NT2/D1 (cell line): ENCODE measurements around the gene CCDC112.

ENCODE experiments used
- DNase-seq: peaks from one replicate; pipeline ENCODE4 v3.0.0-alpha.2; 2011; ENCODE audit warnings: low read depth, low spot score
- H3K27me3 ChIP-seq: 2 replicates; pipeline ENCODE4 v1.6.0; 2011; ENCODE audit warnings: mild to moderate bottlenecking; ENCODE audit not compliant: insufficient read length, insufficient read depth
- H3K36me3 ChIP-seq: 2 replicates; pipeline ENCODE4 v1.6.1; 2011; ENCODE audit warnings: mild to moderate bottlenecking, low read length, mixed read lengths; ENCODE audit not compliant: insufficient read depth, insufficient read length
- H3K4me1 ChIP-seq: 2 replicates; pipeline ENCODE4 v1.5.1; 2011; ENCODE audit not compliant: insufficient read depth, insufficient read length
- H3K4me3 ChIP-seq: 2 replicates; pipeline ENCODE4 v1.5.1; 2011; ENCODE audit warnings: low read depth; ENCODE audit not compliant: insufficient read length
- H3K9ac ChIP-seq: 2 replicates; pipeline ENCODE4 v1.6.0; 2011; ENCODE audit warnings: low read depth; ENCODE audit not compliant: insufficient read length
- H3K9me3 ChIP-seq: 2 replicates; pipeline ENCODE4 v1.5.1; 2011; ENCODE audit warnings: mild to moderate bottlenecking, low read length; ENCODE audit not compliant: insufficient read depth
- SUZ12 ChIP-seq: IDR thresholded peaks from 2 replicates; pipeline ENCODE4 v1.6.1; 2011; ENCODE audit not compliant: insufficient read length, insufficient read depth; ENCODE audit errors: extremely low read depth
- YY1 ChIP-seq: IDR thresholded peaks from 2 replicates; pipeline ENCODE4 v1.6.1; 2011; ENCODE audit not compliant: insufficient read length, insufficient read depth
- ZNF274 ChIP-seq: IDR thresholded peaks from 2 replicates; pipeline ENCODE4 v1.6.1; 2011; ENCODE audit warnings: mild to moderate bottlenecking, low read depth, low read length

Gene CCDC112, protein sequence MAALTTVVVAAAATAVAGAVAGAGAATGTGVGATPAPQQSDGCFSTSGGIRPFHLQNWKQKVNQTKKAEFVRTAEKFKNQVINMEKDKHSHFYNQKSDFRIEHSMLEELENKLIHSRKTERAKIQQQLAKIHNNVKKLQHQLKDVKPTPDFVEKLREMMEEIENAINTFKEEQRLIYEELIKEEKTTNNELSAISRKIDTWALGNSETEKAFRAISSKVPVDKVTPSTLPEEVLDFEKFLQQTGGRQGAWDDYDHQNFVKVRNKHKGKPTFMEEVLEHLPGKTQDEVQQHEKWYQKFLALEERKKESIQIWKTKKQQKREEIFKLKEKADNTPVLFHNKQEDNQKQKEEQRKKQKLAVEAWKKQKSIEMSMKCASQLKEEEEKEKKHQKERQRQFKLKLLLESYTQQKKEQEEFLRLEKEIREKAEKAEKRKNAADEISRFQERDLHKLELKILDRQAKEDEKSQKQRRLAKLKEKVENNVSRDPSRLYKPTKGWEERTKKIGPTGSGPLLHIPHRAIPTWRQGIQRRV

DNA sequence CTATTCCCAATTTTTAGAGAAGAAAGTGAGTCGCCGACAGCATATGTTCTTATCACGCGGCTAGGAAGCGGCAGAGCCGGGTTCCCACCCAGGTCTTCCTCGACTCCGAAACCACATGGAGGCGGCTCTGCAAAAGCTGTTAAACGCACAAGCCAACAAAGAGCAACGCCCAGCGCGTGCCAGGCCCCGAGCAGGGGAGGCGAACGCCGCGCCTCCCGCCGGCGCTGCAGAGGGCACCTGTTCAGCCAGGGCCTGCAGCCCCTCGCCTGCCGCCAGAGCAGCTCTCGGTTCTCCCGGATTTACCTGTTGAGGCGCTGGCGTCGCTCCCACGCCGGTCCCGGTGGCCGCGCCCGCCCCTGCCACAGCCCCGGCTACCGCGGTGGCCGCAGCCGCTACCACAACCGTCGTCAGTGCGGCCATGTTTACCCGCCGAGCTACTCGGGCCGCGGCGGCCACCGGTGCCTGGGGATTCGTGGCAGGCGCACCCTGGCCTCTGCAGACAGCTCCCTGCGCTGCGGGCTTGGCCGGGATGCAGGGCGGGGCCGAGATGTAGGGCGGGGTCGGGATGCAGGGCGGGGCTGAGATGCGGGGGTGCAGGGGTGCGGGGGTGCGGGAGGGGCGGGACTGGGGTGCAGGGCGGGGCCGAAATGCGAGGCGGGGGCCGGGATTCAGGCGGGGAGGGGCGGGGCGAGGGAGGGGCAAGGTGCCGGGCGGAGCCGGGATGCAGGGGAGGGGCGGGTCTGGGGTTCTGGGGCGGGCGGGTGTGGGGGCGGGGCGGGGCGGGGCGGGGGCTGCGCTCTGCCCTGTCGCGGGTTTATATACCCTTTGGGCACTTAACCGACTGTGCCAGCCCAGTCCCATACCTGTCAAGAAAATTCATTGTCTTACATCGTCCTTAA is at the start of gene CCDC112:
Gene CCDC112, minus strand, starts transcription at position 531 of the 899 bp plus-strand sequence. Its CDS starts 111 bp downstream, at position 420.
- peak within 1 kb of the TSS; percentile 78 for H3K9ac ChIP-seq
- H3K4me1 ChIP-seq: no peaks in the 10 kb centered on the region
- H3K4me3 ChIP-seq: peak within 1 kb of the TSS; percentile 69
- H3K36me3 ChIP-seq: no peaks in the 10 kb centered on the region
- H3K9me3 ChIP-seq: no peaks in the 10 kb centered on the region
- H3K27me3 ChIP-seq: no peaks in the 10 kb centered on the region
- peak; percentile 57 for DNase-seq
- TF ChIP-seq SUZ12: no peak
- TF ChIP-seq YY1: no peak
- no peak for TF ChIP-seq ZNF274

DNA sequence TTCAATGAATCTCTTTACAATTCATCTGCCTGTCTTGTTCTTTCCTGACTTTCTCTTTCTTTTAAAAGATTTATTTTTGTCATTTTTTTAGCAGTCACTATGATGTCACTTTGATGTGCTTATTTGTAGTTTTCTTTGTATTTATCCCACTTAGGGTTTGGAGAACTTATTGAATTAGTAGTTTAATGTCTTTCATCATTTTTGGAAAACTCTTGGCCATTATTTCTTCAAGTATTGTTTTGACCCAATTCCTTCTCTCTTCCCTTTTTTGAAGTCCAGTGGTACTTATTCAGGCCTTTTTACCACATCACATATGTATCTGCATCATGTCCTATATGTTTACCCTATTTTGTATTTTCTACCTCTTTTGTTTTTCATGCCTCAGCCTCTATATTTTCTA is 48.9 kb upstream of the CCDC112 start:
- TF ChIP-seq ZNF274: no peak
- no peak for TF ChIP-seq SUZ12
- no peak for TF ChIP-seq YY1
- H3K4me1 ChIP-seq: no peaks in the 10 kb centered on the region
- no peak overlapping the region for H3K4me3 ChIP-seq
- no peaks in the 10 kb centered on the region for H3K36me3 ChIP-seq
- no peak overlapping the region for H3K9ac ChIP-seq
- DNase-seq: no peak
- no peaks in the 10 kb centered on the region for H3K9me3 ChIP-seq
- no peaks in the 10 kb centered on the region for H3K27me3 ChIP-seq

DNA sequence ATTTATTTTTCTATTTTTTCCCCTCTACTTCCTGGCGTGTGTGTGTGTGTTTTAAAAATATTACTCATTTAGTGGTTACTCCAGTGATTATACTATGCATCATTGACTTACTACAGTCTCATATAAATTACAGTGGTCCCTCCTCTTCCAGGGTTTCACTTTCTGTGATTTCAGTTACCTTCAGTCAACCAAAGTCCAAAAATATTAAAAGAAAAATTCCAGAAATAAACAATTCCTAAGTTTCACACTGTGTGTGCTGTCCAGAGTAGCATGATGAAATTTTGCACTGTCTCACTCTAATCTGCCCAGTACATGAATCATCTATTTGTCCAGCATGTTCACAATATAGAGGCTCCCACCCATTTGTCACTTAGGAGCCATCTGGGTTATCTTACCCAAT is 47.4 kb upstream of the CCDC112 start:
- Histone ChIP-seq H3K27me3 (no peaks in the 10 kb centered on the region), H3K36me3 (no peaks in the 10 kb centered on the region), H3K4me3 (no peak overlapping the region), H3K9me3 (no peaks in the 10 kb centered on the region), H3K4me1 (no peaks in the 10 kb centered on the region), H3K9ac (no peak overlapping the region)
- no peak for DNase-seq
- TF ChIP-seq ZNF274: no peak
- TF ChIP-seq SUZ12: no peak
- no peak for TF ChIP-seq YY1

DNA sequence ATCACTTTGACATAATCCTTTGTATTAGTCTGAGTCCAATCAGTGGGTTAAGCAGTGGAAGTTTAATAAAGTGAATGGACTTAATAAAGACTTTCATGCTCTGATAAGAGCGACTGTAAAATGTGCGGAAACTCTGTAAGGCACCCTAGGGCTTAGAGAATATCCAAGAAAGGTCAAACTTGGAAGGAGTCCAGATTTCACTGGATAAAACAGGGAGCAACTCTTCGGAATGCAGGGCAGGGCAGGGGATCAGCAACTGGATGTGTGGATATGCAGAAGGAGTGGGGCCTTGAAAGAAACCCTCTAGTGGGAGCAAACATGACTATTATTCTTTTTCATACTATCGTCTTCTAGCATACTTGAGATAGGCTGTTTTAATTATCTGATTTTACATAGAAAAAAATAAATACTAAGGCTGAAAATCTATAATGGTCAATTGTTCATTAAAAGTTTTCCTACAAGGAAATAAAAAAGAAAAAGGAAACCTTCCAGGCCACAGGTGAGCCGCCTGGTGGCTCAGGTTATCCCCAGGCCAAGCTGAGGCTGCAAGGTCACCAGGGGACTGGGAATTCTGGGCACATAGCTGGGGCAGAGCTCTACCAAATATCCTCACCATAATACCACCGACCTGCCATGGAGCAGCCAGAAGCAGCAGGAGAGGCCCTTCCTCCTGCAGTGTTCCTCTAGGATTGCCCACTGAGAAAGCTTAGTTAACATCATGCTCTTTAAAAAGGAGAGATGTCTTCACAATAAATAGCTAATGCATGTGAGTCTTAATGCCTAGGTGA is 46.3 kb upstream of the CCDC112 start:
- Histone ChIP-seq H3K9me3 (no peaks in the 10 kb centered on the region), H3K4me3 (no peak overlapping the region), H3K36me3 (no peaks in the 10 kb centered on the region), H3K27me3 (no peaks in the 10 kb centered on the region), H3K9ac (no peak overlapping the region), H3K4me1 (no peaks in the 10 kb centered on the region)
- TF ChIP-seq SUZ12 (no peak), YY1 (no peak), ZNF274 (no peak)
- DNase-seq: no peak

DNA sequence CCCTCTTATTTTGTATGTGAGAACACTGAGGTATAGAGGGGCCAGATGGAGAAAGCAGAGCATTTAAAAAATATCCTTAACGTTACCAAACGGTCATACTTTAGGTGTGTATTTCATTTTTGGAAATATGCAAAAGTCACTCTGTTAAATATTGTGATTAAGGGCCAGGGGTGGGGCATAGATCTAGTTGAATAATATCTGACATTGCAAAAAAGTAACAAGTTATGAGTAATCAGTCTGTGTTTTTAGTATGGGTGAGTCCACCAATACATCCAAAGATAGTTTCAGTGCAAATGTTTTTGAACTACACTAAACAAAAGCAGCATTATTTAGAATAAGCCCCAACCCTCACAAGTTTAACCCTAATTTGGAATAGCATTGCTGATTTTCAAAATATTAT is 45.3 kb upstream of the CCDC112 start:
- no peaks in the 10 kb centered on the region for H3K36me3 ChIP-seq
- no peaks in the 10 kb centered on the region for H3K4me1 ChIP-seq
- no peaks in the 10 kb centered on the region for H3K27me3 ChIP-seq
- H3K4me3 ChIP-seq: no peak overlapping the region
- no peak overlapping the region for H3K9ac ChIP-seq
- no peaks in the 10 kb centered on the region for H3K9me3 ChIP-seq
- TF ChIP-seq ZNF274 (no peak), YY1 (no peak), SUZ12 (no peak)
- DNase-seq: no peak

DNA sequence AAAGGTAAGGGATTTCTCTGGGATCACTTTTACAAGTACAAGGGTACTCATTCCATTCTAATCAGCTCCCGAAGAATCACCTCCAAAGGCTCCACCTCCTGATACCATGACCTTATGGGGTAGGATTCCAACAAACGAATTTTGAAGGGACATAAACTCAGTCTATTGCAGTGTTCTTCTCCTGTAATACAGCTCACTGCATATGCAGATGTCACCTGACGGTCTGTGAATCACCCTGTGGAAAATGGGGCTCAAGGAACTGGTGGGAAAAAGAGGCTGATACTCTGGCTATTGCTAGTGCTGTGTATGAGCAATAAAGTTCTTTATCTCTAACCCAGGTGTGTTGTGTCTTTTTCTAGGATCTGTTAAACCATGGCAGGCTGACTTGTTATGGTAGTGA is 42.4 kb upstream of the CCDC112 start:
- DNase-seq: no peak
- H3K4me1 ChIP-seq: no peaks in the 10 kb centered on the region
- no peak for TF ChIP-seq YY1
- TF ChIP-seq ZNF274: no peak
- TF ChIP-seq SUZ12: no peak
- H3K9me3 ChIP-seq: no peaks in the 10 kb centered on the region
- no peaks in the 10 kb centered on the region for H3K27me3 ChIP-seq
- H3K36me3 ChIP-seq: no peaks in the 10 kb centered on the region
- no peak overlapping the region for H3K4me3 ChIP-seq
- H3K9ac ChIP-seq: no peak overlapping the region
